HG03025 (cell line): Measurements from ENCODE around the gene DOK5.
"Not testable (repeated sequence)": the region's sequence is repeated elsewhere in the genome, so short reads cannot be mapped to it uniquely, and the experiment has no call there.

Experiments used
- ATAC-seq: cut with Tn5 transposase; IDR thresholded peaks from one replicate; pipeline ENCODE4 v1.9.1; 2021; ENCODE audit warnings: mild to moderate bottlenecking, moderate library complexity; ENCODE audit not compliant: unreplicated experiment, low FRiP score

The DOK5 gene

GRCh38 chr20:54475334-54476168, at the start of gene DOK5:
DOK5 (plus strand) TSS chr20:54475593; CDS start chr20:54475947, 354 bp downstream.
- no peak for ATAC-seq

DNA sequence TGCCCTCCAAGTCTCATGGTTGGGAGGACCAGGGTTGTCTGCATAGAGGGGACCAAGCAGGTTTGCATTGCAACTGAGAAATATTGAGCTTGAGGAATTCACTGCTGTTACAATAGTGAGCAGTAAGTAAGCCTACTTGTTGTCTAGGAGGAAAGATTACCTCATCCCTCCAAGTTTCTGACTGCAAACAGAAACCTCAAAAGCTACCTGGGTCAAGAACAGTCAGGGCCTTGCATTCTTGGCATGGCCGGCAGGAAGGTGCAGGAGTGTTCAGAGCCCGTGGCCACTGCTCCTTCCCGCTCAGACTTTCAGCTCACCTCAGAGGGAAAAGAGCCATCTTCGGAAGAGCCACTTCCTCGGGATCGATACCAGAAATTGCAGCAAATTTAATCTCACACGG, 46.0 kb upstream of the DOK5 start:
- no peak for ATAC-seq

GRCh38 chr20:54431156-54431944, 44.0 kb upstream of the DOK5 start:
- no peak for ATAC-seq

DNA sequence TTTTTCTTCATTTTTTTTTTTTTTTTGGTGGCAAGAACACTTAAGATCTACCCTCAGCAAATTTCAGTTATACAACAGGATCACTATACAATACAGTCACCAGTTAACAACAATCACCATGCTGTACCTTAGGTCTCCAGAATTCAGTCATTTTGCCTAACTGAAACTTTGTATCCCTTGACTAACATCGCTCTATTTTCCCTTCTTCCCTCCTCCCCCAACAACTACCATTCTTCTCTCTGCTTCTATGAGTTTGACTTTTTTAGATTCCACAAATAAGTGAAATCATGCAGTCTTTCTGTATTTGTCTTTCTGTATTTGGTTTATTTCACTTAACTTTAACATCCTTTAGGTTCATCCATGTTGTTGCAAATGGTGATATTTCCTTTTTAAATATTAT, 42.4 kb upstream of the DOK5 start:
- ATAC-seq = no peak

DNA sequence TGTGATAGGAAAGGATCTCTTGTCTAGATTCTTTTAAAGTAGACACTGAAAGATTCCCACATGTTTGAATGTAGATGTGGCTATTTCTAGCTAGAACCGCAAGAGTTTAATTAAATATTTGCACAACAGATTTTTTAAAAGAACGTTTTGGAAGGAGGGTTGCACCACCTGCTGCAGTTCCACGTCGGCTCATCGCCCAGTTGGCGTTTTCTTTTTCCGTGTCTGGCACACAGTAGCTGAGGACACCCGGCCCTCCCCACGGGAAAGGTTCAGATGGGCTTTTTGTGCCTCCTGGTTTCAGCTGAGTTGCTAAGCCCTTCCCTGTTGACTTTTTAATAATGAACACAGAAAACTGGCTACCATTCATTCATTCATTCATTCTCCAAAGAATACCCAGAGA, 41.8 kb upstream of the DOK5 start:
- ATAC-seq = no peak

GRCh38 chr20:54434196-54434595, 41.2 kb upstream of the DOK5 start:
- ATAC-seq = no peak

- ATAC-seq = no peak
Measured at GRCh38 chr20:54435015-54435414, 40.4 kb upstream of the DOK5 start.

- not testable (repeated sequence) for ATAC-seq
Measured at GRCh38 chr20:54436410-54436809, 39.0 kb upstream of the DOK5 start.

DNA sequence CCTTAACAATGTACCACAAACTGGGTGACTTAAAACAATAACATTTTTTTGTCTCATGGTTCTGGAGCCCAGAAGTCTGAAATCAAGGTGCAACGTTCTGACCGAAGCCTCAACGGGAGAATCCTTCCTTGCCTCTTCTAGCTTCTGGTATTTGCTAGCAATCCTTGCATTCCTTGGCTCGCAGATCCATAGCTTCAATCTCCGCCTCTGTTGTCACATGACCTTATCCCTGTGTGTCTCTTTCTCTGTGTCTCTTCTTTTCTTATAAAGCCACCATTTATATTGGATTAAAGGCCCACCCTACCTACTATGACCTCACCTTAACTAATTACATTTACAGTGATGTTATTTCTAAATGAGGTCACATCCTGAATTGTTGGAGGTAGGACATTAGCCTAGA, 37.2 kb upstream of the DOK5 start:
- no peak for ATAC-seq

- no peak for ATAC-seq
Measured at GRCh38 chr20:54450207-54450606, 25.2 kb upstream of the DOK5 start.

GRCh38 chr20:54451171-54451570, 24.2 kb upstream of the DOK5 start:
- no peak for ATAC-seq

GRCh38 chr20:54452277-54452676, 23.1 kb upstream of the DOK5 start:
- ATAC-seq = no peak

GRCh38 chr20:54454982-54455381, 20.4 kb upstream of the DOK5 start:
- ATAC-seq = no peak

DNA sequence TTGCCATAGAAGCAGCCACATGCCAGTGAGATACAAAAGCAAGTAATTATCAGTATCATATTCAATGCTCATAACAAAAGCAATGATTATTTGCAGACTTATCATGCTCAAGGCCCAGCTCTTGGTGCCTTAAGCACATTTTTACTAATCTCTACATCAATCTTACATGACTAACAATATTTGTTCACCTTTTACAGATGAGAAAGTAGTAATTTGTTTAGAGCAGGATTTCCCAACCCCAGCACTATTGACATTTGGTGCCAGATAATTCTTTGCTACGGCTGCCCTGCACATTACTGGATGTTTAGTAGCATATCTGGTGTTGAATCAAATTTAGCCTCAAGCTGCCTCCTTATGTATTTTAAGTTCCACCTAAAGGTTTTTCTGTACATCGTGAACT, 19.0 kb upstream of the DOK5 start:
- ATAC-seq = no peak

DNA sequence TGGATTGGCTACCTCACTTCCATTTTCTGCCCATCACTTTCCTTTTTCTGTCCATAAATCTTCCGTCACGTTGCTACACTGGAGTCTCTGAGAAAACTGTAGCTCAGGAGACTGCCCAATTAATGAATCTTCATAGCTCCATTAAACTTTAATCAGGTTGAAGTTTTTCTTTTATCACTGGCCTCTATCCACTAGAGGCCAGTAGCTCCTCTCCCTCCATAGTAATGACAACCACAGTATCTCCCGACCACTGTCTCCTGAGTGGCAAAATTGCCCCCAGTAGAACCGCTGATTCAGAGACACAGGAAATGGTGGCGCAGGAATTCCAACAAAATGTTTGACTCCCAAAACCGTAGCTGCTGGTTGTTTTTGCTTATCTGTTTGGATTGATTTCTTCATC, 18.4 kb upstream of the DOK5 start:
- ATAC-seq = no peak

DNA sequence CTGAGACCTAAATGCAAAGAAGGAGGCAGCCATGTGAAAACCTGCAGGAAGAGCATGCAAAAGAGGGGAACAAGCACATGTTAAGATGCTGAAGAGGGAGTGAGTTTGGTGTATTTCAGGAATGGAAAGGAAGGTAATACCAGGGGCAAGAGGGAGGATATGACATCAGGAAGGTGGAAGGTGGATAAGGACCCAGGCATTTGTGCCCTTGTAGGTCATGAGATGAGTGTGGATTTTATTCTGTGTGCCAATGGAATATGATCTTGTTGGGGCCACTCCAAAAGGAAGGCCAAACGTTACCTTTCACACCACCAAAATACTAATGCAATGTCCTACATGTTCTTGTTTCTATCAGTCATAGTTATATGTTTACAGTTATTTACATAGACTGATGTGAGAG, 17.2 kb upstream of the DOK5 start:
- ATAC-seq = no peak

- ATAC-seq = no peak
Measured at GRCh38 chr20:54459279-54459678, 16.1 kb upstream of the DOK5 start.

DNA sequence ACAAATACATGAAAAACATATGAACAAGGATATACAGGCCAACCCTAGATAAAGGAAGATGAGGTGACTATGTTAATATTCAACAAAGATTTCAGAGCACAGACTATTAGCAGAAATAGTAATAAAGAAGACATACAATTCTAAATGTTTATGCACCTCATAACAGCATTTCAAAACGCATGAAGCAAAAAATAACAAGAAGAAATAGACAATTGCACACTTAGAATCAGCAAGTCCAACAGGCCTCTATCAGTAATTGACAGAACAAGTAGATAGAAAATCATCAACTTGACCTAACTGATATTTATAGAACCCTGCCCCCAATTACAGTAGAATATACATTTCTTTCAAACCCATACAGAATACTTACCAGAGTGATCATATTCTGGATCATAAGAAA, 11.4 kb upstream of the DOK5 start:
- no peak for ATAC-seq

DNA sequence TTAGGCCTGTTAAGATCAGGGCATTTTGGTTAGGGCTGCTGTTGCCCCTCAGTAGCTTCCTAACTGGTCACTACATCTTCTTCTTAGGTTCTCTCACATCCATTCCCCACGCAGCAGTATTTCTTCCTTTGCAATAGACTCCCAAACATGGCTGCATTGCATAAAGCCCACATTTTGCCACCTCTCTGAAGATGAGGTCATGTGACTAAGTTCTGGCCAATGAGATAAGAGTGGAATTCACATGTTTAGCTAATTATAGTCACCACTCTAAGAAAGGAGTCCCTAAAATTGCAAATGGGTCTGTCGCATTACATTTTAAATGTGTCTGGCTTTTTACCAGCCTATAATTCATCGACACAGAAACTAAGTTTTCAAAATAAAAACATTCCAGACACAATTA, 9.3 kb upstream of the DOK5 start:
- ATAC-seq = no peak

DNA sequence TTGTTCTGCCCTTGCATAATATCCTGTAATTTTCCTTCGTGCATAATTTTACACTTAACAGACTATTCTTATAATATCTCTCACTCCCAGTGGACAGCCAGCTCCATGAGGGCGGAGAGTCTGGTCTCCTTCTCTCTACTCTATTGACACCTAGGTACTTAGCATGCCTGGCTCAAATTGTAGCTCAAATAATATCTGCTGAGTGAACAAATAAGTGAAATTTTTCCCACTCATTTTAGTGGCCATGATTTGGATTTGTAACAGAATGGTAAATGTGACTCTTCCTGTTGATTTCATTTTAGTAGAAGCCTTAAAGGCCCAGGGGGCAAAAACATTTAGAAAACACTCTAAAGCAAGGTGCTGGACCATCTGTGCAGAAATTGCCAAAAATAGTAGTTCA, 7.8 kb upstream of the DOK5 start:
- ATAC-seq = no peak

DNA sequence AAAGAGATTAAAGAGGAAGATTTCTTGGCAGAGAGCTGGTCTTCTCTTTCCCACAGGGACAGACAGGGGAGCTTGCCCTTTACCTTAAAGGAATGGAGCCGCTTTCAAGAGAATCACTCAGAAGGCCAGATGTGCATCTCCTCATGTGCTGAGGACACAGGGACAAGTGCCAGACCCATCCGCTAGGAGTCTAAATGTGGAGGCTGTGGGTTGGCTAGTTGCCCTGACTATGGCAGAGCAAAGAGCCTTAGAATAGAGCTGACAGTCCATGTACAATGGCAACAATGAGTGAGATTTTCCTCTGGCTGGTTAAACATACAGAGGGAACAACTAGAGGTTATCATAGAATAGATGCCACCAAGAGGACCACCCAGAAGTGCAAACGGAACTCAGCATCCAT, 7.3 kb upstream of the DOK5 start:
- no peak for ATAC-seq

DNA sequence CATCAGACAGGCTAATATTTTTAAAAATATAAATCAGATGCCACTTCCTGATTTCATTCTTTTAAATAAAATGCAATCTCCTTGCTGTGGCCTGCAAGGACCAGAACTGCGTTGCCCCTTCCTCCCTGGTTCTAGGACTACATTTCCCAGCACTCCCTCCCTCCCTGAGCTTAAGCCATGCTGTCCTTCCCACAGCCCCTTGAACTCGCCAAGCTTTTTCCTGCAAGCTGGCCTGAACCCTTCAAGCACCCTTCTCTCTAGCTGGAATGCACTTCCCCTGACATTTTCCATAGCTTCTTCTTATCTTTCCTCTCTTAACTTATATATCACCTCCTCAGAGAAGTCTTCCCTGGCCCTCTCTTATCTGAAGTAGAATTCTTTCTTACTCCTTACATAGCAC, 6.1 kb upstream of the DOK5 start:
- no peak for ATAC-seq
